GOT3 (cell line): ENCODE data around the gene DDO.
A peak's percentile ranks its signal among the peaks of the same experiment; 100 is the strongest.

Experiments used
- DNase-seq: peaks from one replicate; lab custom pipeline; 2025; ENCODE audit warnings: mixed read lengths; lab: John Stamatoyannopoulos, UW

DDO gene, protein sequence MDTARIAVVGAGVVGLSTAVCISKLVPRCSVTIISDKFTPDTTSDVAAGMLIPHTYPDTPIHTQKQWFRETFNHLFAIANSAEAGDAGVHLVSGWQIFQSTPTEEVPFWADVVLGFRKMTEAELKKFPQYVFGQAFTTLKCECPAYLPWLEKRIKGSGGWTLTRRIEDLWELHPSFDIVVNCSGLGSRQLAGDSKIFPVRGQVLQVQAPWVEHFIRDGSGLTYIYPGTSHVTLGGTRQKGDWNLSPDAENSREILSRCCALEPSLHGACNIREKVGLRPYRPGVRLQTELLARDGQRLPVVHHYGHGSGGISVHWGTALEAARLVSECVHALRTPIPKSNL

DNA sequence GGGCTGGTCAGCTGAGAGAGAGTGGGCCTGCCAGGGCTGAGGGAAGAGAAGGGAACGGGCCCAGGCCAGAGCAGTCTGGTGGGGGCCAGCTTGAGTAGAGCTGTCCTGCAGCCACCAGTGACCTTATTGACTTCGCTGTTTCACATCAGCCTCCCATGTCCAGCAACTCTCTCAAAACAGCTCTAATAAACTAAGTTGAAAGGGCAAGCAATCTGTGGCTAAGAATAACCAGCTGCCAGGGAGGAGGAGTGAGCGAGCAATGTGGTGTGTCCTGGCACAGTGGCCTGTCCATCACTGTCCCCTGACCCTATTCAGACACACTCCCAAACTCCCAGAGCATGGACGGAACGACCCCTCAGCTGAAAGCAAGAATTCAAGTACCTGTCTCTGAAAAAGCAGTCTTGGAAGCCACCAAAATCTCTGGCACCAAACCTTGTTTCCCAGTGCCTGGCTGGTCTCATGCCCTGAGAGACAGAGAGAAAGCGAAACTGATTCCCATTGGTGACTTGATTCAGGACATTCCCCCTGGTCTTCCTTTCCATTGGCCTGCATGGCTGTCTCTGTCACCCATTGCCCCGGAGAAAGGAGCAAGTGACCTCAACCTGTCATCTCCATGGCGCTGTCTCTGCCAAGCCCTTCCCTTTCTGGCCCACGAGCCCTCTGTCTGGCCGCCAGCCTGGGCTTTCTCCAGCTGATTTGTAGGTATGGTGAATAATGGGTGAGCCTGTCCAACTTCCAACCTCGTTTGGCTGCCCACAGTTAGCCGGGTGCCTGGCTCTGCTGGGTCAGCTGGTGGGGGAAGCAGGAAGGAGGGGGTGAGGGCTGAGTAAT is at the start of gene DDO:
DDO (minus strand) TSS at position 490 of the 831 bp plus-strand sequence. CDS start 2,113 bp downstream, outside the sequence.
- DNase-seq, result peak; percentile 25

DNA sequence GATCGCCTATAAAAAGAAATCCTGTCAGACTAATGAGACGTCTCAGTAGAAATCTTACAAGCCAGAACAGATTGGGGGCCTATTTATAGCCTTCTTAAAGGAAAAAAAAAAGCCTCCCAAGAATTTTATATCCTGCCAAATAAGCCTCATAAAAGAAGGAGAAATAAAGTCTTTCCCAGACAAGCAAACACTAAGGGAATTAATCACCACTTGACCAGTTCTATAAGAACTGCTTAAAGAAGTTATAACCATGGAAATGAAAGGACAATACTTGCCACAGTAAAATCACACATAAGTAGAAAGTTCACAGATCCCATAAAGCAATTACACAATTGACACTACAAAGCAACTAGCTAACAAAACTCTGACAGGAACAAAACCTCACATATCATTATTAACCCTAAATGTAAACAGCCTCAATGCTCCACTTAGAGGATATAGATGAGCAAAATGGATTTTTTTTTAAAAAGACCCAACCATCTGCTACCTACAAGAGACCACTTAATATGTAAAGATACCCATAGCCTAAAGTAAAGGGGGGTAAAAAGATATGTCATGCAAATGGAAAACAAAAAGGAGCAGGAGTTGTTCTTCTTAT is 47.6 kb upstream of the DDO start:
- DNase-seq, result no peak

DNA sequence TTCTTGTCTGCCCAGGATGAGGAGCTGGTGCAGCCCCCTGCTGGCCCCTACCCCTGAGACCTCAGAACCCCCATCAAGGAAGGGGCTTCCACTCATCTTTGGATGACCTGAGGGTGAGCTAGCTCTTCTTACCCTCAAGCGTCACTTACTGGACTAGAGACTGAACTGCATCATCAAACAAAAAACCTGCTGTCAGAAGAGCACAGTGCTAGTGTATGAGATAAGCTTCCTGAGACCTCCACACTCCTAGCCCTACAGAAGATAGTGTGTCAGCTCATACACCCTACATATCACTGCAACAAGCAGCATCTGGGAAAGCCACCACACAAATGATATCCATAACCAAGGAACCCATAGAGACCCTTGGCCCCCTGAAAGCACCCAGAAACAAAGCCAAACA is 46.0 kb upstream of the DDO start:
- DNase-seq, result no peak

DNA sequence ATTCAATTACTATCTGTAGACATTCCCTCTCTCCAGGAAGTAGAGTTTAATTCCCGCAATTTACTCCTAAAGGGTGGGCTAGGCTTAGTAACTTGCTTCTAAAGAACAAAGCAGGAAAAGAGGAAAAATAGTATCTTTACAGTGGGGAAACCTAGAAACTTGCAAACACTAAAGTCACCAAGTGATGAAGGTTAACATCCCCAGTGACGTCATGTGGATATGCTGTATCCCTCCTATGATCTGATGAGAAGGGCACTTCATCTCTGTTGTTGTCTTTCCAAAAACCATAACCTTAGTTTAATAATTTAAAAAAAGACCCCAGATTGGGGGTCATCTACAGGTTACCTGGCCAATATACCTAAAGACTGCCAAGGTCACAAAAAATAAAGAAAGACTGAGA is 43.8 kb upstream of the DDO start:
- no peak for DNase-seq

DNA sequence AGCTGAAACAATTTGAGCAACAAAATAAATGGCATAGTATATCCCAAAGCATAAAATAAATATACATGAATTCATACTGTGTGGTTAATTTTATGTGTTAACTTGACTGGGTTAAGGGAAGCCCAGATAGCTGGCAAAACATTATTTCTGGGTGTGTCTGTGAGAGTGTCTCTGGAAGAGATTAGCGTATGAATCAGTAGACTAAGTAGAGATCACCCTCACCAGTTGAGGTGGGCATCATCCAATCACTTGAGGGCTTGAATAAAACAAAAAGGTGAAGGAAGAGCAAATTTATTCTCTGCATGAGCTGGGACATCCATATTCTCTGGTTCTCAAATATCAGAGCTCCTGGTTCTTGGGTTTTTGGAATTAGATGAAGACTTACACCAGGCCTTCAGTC is 43.1 kb upstream of the DDO start:
- no peak for DNase-seq

DNA sequence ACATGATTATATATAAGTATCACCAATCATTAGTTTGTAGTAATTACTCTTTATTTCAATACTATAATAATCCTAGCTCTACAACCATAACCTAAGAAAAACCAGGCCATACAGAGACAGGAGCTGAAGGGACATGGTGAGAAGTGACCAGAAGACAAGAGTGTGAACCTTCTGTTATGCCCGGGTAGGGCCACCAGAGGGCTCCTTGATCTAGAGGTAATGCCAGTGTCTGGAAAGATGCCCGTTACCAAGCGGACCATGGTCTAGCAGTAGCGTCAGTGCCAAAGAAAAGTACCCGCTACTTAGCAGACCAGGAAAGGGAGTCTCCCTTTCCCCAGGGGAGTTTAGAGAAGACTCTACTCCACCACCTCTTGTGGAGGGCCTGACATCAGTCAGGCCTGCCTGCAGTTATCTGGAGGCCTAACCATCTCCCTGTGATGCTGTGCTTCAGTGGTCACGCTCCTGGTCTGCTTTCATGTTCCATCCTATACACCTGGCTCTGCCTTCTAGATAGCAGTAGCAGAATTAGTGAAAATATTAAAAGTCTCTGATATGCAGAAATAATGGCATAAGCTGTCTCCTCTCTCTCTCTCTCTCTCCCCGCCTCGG is 42.3 kb upstream of the DDO start:
- peak; percentile 9 for DNase-seq

DNA sequence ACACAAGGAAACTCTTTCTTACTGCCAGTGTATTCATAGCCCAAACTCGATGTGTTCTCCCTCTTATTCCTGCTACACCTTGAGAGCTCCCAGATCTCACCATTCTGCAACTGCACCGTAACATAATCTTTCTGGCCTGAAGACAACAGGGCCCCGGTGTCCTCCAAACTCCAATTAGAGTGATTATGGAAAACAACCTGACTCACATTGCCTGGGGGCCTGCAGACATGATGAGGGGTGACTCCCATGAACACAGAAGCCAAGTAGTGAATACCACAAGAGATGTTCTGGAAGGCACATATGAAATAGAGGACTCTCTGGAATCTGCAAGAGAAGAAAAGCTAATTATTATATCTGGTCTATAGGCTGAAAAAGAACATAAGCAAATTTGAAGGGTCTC is 41.3 kb upstream of the DDO start:
- no peak for DNase-seq

DNA sequence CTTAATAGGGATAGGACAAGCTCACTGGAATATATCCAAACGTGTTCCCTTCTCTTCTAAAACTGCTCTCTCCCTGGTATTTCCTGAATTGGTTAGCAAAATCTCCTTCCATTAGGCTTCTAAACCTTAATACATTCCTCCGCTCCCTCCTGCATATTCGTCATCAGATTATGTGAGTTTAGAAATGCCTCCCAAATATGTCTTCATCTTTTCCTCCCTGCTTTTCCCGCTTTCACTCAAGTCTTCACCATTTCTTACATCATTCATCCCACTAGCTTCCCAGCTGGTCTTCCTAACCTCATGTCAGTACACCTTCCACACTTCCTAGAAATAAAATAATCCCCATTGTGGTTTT is 34.1 kb upstream of the DDO start:
- no peak for DNase-seq

DNA sequence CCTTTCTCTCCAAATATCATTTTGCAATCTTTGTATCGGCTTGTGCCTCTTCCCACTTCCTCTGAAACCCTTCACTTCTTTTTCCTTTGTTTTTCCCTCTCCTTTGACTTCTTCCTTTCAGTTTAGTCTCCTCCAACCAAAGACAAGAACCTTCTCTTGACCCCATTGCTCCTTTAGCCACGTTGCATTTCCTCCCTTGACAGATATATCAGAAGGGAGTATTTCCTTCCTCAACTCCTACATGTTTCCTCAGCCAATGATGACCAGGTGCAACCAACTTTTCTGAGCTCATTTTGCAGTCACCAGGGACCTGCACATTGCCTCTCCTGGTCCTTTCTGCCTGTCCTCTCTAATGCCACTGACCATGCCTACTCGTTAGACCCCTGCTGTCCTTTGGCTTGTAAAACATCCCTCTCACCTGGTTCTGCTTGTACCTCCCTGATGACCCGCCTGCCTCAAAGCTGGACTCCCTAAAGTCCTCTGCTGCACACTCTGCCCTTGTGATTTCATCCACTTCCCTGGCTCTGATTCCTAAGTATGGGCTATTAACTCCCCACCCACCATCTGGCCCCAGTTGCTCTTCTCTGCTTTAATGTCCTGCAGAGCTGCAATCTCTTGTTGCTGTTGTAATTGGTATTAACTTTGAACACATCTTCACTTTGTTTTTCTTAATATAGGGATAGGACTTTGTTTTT is 33.6 kb upstream of the DDO start:
- no peak for DNase-seq

DNA sequence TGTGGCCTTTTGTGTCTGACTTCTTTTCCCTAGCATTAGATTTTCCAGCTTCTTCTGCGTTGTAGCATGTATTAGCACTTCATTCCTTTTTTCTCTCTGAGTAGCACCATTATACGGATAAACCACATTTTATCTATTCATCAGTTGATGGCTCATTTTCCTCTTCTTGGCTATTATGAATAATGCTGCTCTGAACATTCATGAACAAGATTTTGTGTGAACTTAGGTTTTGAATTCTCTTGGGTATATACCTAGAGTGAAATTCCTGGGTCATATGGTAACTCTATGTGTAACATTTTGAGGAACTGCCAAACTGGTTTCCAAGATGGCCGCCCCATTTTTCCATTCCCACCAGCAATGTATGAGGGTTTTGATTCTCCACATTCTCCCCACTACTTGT is 32.4 kb upstream of the DDO start:
- no peak for DNase-seq

DNA sequence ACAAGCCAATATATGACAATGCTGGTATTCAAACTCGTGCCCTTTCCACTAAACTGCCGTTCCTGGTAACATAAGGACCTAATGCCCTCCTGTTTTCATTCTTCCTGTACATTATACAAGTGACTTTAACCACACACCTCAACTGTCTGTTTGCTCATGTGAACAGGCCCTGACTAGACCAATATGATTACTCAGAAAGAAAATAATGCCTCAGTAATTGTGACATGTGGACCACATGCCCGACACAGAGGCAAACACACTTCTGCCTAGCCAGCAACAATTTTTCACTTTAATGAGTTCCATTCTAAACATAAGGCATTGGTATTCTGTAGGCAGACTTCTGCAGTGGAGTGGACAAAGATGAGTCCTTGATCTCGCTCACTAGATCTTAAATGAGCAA is 31.0 kb upstream of the DDO start:
- DNase-seq, result no peak

DNA sequence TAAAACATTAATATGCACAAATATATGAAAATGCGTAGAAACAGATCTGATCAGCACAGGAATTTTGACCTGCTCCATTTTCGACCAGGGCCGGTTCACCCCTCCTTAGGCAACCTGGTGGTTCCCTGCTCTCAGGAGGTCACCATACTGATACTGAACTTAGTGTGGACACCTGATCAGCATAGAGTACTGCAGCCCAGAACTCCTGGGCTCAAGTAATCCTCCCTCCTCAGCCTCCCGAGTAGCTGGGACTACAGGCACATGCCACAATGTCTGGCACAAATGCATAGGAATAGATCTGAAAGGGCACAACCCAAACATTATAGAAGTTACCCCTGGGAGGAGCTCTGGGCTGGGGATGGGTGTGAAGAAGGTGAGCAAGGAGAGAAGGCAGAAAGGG is 24.7 kb upstream of the DDO start:
- no peak for DNase-seq

DNA sequence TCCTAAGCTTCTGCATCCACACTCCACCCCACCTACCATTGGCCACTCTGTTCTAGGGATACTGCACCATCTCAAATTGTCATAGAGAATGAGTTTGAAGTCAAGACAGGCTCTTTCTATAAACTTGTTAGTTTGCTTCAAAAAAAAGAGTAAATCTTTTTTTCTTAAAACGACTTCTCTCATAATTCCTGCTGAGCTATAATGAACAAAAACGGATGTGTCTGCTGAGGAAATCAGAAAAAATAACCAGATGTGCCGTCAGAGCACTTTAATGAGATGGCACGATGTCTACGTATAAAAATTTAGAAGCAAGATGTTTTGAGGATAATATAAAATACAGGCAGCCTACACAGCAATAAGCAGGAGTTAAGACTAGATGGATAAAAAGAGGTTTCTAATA is 24.0 kb upstream of the DDO start:
- DNase-seq, result no peak

DNA sequence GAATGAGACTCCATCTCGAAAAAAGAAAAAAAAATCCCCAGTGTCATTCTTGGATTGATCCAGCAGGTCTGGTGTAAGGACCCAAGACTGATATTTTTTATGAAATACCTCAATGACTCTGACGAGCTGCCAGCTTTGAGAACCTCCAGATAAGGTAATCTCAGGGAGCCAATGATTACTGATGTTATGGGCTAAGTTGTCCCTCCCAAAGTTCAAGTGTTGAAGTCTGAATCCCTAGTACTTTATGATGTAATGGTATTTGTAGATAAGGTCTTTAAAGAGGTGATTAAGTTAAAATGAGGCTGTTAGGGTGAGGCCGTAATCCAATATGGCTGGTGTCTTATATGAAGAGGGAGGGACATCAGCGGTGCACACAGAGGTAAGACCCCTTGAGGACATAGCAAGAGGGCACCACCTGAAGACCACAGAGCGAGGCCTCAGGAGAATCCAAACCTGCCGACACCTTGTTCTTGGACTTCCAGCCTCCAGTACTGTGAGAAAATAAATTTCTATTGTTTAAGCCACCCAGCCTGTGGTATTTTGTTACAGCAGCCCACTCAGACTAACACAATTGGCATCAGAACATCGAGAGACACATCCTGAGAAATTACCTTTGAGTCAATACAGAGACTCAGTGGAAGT is 19.7 kb upstream of the DDO start:
- DNase-seq, result no peak

DNA sequence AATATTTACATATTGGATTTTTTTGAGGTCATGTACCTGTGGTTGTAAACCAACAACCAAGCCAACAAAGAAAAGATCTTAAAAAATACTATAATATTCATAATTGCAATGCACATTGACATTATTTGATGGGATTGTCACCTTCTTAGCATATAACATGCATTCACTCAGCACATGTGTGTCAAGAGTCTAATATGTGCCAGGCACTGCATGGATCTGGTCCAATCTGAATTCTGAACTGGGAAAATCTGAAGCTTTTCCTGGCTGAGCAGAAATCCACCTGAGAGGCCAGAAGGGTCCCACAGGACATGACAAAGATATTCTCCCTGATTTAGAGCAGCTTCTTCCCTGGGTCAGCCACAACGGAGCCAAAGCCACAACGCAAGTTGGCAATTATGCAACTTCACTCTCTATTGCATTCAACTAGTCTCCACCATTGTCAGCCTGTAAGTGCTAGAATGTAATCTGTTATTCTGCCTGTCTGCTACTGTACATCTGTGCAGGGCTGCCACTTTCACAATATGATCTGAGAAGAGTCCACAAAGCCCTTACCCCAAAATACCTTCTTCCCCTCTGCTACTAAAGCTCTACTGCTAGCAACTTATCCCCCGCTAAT is 17.0 kb upstream of the DDO start:
- no peak for DNase-seq

DNA sequence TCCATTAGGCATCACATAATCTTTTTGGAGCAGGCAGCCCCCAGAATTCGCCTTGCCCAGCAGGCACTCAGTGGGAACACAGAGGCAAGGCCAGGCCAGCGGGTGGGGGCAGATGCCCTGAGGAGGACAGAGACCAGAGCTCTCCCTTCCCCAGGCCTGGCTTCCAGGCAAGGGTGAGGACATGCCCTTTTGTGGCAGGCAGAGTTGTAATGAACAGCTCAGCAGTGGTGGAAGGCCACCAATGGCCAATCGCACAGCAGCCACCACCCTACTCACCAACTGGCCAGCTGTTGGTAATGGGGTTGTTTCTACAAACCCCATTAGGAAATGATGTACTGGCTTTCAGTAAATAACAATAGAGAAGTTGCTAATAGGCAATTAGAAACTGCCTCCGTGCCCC is 15.4 kb upstream of the DDO start:
- DNase-seq, result no peak

DNA sequence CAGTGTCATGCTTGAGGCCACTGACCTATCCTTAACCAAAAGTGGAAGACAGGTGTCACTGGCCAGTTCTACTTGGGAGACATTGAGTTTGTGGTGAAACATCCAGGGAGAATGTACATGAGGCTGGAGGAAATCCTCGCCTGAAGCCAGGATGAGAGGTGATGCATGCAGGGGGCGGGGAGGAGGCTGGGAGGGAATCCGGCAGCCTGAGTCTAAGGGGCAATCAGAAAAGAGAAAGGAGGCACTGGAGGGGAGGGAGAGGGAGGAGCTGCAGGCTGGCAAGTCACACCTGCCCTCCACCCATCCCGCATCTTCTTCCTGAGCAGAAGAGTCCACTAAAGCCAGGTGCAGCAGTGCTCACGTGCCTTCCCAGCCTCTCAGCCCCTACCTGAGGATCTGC is 14.9 kb upstream of the DDO start:
- DNase-seq, result no peak

DNA sequence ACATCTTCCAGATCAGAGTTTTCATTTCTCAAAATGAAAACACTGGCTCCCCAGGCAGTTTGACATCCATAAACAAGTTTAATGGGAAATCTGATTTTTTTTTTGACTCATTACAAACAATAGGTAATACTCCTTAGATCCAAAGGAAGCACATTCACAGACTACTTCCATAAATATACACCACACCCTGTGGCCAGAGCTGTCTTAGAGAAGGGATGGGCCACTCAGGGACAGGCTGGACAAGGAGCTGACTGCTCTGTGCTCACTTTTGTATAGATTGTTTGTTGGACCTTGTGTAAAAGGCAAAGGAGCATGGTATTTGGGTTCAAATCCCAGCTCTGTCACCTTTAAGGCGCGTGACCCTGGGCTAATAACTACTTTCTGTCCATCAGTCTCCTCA is 12.8 kb upstream of the DDO start:
- no peak for DNase-seq

DNA sequence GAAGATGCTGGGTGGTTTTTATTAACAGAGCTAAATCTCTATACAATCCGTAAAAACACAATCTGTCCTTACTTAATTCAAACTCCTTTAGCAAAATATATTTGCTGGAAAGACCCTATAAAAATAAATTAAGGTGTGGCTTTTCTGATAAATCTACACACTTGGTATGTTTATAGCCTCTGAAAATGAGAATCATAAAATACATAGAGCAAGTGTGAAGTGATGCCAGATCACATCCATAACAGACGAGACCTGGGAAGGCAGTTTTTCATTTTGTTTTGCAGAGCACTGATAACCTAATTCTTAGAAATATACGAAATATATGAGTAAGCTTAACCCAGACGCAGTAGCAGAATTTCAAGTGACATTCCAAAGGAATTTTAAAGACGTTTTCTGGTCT is 10.4 kb upstream of the DDO start:
- no peak for DNase-seq

DNA sequence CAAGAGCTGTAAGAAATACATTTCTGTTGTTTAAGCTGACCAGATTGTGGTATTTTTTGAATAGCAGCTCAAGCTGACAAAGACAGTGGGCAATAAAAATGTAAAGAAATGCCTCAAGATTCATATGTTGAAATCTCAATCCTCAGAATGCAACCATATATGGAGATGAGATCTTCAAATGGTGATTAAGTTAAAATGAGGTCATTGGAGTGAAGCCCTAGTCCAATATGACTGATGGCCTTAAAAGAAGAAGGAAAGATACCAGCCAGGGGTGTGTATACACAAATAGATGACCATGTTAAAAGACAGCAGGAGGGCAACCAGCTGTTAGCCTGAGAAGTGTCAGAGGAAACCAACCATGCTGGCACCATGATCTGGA is 7.1 kb upstream of the DDO start:
- DNase-seq, result no peak

DNA sequence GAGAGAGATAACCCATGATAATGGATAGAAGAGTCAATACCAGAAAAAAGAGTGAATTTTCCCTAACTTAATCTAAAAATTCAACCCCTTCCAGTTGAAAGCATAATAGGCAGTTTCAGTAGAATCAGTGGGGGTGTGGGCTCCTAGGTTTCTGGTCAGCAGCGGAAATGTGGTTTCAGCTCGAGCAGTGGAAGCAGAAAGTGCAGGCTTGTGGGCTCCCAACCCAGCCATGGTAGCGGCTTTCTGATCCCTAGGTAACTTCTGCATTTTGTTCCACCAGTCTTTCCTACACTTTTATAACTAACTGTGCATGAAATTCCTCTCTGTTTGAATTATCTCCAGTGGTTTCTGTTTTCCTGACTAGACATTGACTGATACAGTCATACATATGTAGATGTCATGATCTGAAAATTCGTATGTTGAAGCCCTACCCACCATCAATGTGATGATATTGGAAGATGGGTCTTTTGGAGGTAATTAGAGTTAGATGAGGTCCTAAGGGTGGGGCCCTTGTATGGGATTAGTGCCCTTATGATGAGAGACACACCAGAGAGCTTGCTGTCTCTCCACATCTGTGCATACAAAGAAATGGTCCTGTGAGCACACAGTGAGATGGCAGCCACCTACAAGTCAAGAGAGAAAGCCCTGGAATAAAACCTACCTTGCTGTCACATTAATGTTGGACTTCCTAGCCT is 6.5 kb upstream of the DDO start:
- DNase-seq, result no peak
